ENCODE measurements around the gene GPC6.

DNA sequence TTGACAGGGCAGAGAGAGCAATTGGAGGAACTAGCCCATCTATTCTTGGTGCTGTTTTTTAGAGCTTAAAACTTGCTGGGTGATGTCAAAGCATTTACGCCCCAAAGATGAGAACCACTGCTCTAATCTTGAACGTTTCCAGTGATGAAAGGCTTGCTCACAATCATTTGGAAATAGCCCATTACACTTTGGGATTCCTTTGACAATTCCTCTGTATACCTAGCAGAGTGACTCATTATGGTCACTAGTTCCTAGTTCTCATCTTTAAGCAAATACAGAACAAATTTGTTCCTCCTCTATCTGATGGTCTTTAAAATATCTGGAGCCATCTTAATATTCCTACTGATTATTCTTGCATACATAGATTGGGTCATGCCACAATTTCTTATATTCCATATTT lies 112.3 kb downstream of the GPC6 start:
- TF ChIP-seq KDM4B (IDR thresholded peaks at IDR 0.05; ENCODE audit: borderline replicate concordance in 2 of 2, low read depth in 1 of 2) = no peak
- TF ChIP-seq, protein P1, sequence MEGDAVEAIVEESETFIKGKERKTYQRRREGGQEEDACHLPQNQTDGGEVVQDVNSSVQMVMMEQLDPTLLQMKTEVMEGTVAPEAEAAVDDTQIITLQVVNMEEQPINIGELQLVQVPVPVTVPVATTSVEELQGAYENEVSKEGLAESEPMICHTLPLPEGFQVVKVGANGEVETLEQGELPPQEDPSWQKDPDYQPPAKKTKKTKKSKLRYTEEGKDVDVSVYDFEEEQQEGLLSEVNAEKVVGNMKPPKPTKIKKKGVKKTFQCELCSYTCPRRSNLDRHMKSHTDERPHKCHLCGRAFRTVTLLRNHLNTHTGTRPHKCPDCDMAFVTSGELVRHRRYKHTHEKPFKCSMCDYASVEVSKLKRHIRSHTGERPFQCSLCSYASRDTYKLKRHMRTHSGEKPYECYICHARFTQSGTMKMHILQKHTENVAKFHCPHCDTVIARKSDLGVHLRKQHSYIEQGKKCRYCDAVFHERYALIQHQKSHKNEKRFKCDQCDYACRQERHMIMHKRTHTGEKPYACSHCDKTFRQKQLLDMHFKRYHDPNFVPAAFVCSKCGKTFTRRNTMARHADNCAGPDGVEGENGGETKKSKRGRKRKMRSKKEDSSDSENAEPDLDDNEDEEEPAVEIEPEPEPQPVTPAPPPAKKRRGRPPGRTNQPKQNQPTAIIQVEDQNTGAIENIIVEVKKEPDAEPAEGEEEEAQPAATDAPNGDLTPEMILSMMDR (IDR thresholded peaks at IDR 0.05 in 2 of 3, conservative IDR thresholded peaks at IDR 0.05 in 1 of 3; ENCODE audit: insufficient read depth in 2 of 3, low read depth in 1 of 3, low read length in 3 of 3) = no peak
- no peak for TF ChIP-seq DPF2 (IDR thresholded peaks at IDR 0.05)
- no peak for TF ChIP-seq ZHX1 (conservative IDR thresholded peaks at IDR 0.05; ENCODE audit: low read length)
- no peak for TF ChIP-seq MAFF (IDR thresholded peaks at IDR 0.05; ENCODE audit: low read length)
